ENCODE measurements around the gene KCND3. TPM values are rescaled to one million over a fixed set of nuclear protein-coding genes. Genes with fewer than 3 reads are reported as not detected.

The KCND3 gene
- total RNA-seq, 1 donor from 2014 or later = 0.06 TPM

- peaks cover 17% of the 10 kb centered on the region for H3K4me1 ChIP-seq
- Mint-ChIP-seq H3K4me3 (no peak overlapping the region), H3K27ac (no peak overlapping the region), H3K27me3 (ENCODE audit: insufficient read depth, low read depth) (peaks cover 8% of the 10 kb centered on the region), H3K4me1 (peaks cover 12% of the 10 kb centered on the region), H3K9me3 (no peaks in the 10 kb centered on the region), H3K36me3 (no peaks in the 10 kb centered on the region)
- no peaks in the 10 kb centered on the region for H3K27me3 ChIP-seq
- peaks cover 7% of the 10 kb centered on the region for H4K20me1 ChIP-seq (ENCODE audit: low read depth)
- no peaks in the 10 kb centered on the region for H3K9me3 ChIP-seq (ENCODE audit: low read depth)
- H3K79me2 ChIP-seq (ENCODE audit: low read depth) = no peaks in the 10 kb centered on the region
- H3K36me3 ChIP-seq = no peaks in the 10 kb centered on the region
- DNase-seq (ENCODE audit: low spot score) = no peak
- H3K9ac ChIP-seq = no peak overlapping the region
- H3K4me3 ChIP-seq = no peak overlapping the region
- TF ChIP-seq EZH2phosphoT487 (IDR thresholded peaks at IDR 0.05) (no peak), EZH2 (IDR thresholded peaks at IDR 0.05) (no peak), CTCF (IDR thresholded peaks at IDR 0.05) (no peak)
- no peak overlapping the region for H3K4me2 ChIP-seq
- peaks cover 18% of the 10 kb centered on the region for H3F3A ChIP-seq (ENCODE audit: low read depth)
- no peak overlapping the region for H2AFZ ChIP-seq (replicated peaks)
- H3K27ac ChIP-seq = no peak overlapping the region
Measured at GRCh38 chr1:111723871-111724270, 265.6 kb downstream of the KCND3 start.

- Histone ChIP-seq H3K79me2 (ENCODE audit: low read depth) (no peaks in the 10 kb centered on the region), H2AFZ (replicated peaks) (no peak overlapping the region), H3F3A (ENCODE audit: low read depth) (peaks cover 18% of the 10 kb centered on the region), H3K27me3 (no peaks in the 10 kb centered on the region), H3K4me2 (no peak overlapping the region), H4K20me1 (ENCODE audit: low read depth) (peaks cover 7% of the 10 kb centered on the region), H3K27ac (no peak overlapping the region), H3K4me3 (no peak overlapping the region), H3K9me3 (ENCODE audit: low read depth) (no peaks in the 10 kb centered on the region), H3K4me1 (peaks cover 17% of the 10 kb centered on the region), H3K9ac (no peak overlapping the region), H3K36me3 (no peaks in the 10 kb centered on the region)
- Mint-ChIP-seq H3K9me3 (no peaks in the 10 kb centered on the region), H3K36me3 (no peaks in the 10 kb centered on the region), H3K27ac (no peak overlapping the region), H3K4me3 (no peak overlapping the region), H3K27me3 (ENCODE audit: insufficient read depth, low read depth) (peaks cover 8% of the 10 kb centered on the region), H3K4me1 (peaks cover 12% of the 10 kb centered on the region)
- TF ChIP-seq EZH2 (IDR thresholded peaks at IDR 0.05) (no peak), CTCF (IDR thresholded peaks at IDR 0.05) (no peak), EZH2phosphoT487 (IDR thresholded peaks at IDR 0.05) (no peak)
- DNase-seq (ENCODE audit: low spot score) = no peak
Measured at GRCh38 chr1:111723091-111723806, 266.2 kb downstream of the KCND3 start.

- Mint-ChIP-seq H3K36me3 (peaks cover 4% of the 10 kb centered on the region), H3K4me1 (peaks cover 12% of the 10 kb centered on the region), H3K27ac (peak overlapping the region; percentile 8), H3K9me3 (no peaks in the 10 kb centered on the region), H3K27me3 (ENCODE audit: insufficient read depth, low read depth) (peaks cover 7% of the 10 kb centered on the region), H3K4me3 (no peak overlapping the region)
- H3K36me3 ChIP-seq = no peaks in the 10 kb centered on the region
- no peak overlapping the region for H3K9ac ChIP-seq
- no peak overlapping the region for H2AFZ ChIP-seq (replicated peaks)
- no peaks in the 10 kb centered on the region for H3K79me2 ChIP-seq (ENCODE audit: low read depth)
- H3K4me3 ChIP-seq = no peak overlapping the region
- no peak overlapping the region for H3K4me2 ChIP-seq
- H3K4me1 ChIP-seq = peaks cover 15% of the 10 kb centered on the region
- no peak for TF ChIP-seq EZH2phosphoT487 (IDR thresholded peaks at IDR 0.05)
- TF ChIP-seq CTCF (IDR thresholded peaks at IDR 0.05) = no peak
- no peak for TF ChIP-seq EZH2 (IDR thresholded peaks at IDR 0.05)
- no peak for DNase-seq (ENCODE audit: low spot score)
- no peaks in the 10 kb centered on the region for H3K9me3 ChIP-seq (ENCODE audit: low read depth)
- no peak overlapping the region for H3K27ac ChIP-seq
- H3K27me3 ChIP-seq = no peaks in the 10 kb centered on the region
- peaks cover 18% of the 10 kb centered on the region for H3F3A ChIP-seq (ENCODE audit: low read depth)
- H4K20me1 ChIP-seq (ENCODE audit: low read depth) = peaks cover 7% of the 10 kb centered on the region
Measured at GRCh38 chr1:111720977-111721786, 268.3 kb downstream of the KCND3 start.

Small RNAs within 50 kb of the gene (small RNA-seq; reads per million reads assigned to genes)
- gene INKA2 = 0.11 reads per million

Other genes with a start within 250 kb of the KCND3 start
- 30.4 and 31.9 TPM in 2 replicates for gene DDX20, start 233.8 kb downstream of the KCND3 start, total RNA-seq (ENCODE audit: low replicate concordance)

Data from neural progenitor cell (in vitro differentiated cells).